Dendritic cell treated with granulocyte-macrophage colony-stimulating factor and Interleukin-4, amounts not matched to agents 40 ng/mL and 50 ng/mL, for 4 days (primary cell): ENCODE results near the gene AMD1.
"Not testable (repeated sequence)": the region's sequence is repeated elsewhere in the genome, so short reads cannot be mapped to it uniquely, and the experiment has no call there.

Experiments
- H3K27ac Mint-ChIP-seq: one replicate; pipeline ENCODE4 v1.8.0; 2022; ENCODE audit warnings: mild to moderate bottlenecking, mixed read lengths
- H3K27me3 Mint-ChIP-seq: one replicate; pipeline ENCODE4 v1.8.0; 2022; ENCODE audit warnings: mild to moderate bottlenecking, mixed read lengths
- H3K36me3 Mint-ChIP-seq: one replicate; pipeline ENCODE4 v1.8.0; 2022; ENCODE audit warnings: low read depth, mixed read lengths
- H3K4me1 Mint-ChIP-seq: one replicate; pipeline ENCODE4 v1.8.0; 2022; ENCODE audit warnings: low read depth, mixed read lengths
- H3K4me3 Mint-ChIP-seq: one replicate; pipeline ENCODE4 v1.8.0; 2022; ENCODE audit warnings: mild to moderate bottlenecking, moderate library complexity, mixed read lengths
- H3K9me3 Mint-ChIP-seq: one replicate; pipeline ENCODE4 v1.8.0; 2022; ENCODE audit warnings: mixed read lengths
- intact Hi-C: fragments of 100-400 bp; cut with micrococcal nuclease; formaldehyde crosslinking; loops from one replicate; pipeline ENCODE4 v1.15.0; 2022

AMD1 gene

DNA sequence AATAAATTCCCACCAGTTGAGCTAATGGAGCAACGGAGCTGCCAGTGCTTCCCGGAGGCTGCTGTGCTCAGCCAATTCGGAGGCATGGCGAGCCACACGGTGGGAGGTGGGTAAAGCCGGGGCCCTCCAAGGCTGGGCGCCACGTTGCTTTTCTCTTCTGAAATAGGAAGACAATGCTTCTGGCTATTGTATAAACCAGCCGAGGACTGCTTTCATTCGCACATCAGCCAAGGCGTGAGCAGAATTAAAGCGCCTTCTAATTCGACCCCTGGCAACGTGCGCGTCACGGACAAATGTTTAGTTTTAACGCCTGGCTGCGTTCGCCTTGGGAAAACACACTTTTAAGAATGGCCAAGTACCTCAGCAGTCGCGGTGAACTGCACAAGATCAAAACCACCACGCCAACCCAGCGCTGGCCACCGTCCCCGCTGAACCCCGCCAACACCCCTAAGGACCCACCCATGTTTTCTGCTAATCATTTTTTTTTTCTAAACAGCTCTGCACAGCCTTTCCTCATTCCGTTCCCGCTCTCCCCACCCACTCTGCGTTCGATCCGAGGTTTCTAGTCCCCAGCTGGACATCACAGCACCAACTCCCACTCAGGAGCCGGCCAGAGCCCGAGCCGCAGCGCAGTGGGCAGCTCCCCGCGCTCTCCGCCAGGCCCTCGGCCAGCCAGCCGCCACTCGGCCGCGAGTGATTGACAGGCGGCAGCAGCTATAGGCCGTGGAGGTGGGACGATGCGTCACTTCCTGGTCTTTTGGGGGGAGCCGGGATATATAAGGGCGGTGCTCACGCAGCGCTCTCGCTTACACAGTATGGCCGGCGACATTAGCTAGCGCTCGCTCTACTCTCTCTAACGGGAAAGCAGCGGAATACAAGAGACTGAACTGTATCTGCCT lies at the start of gene AMD1:
Gene AMD1, plus strand, starts transcription at position 805 of the 899 bp plus-strand sequence. CDS start 321 bp downstream, outside the sequence.
- Mint-ChIP-seq H3K4me3 (peak within 1 kb of the TSS; percentile 99), H3K27ac (peak within 1 kb of the TSS; percentile 100), H3K9me3 (no peaks in the 10 kb centered on the region), H3K4me1 (peaks cover 27% of the 10 kb centered on the region), H3K36me3 (peaks cover 25% of the 10 kb centered on the region), H3K27me3 (no peaks in the 10 kb centered on the region)
- intact Hi-C loops: loop anchor here (1.0 kb wide), 3 partner anchors 8 to 59 kb away; partner anchors contain the start of gene CDK19

DNA sequence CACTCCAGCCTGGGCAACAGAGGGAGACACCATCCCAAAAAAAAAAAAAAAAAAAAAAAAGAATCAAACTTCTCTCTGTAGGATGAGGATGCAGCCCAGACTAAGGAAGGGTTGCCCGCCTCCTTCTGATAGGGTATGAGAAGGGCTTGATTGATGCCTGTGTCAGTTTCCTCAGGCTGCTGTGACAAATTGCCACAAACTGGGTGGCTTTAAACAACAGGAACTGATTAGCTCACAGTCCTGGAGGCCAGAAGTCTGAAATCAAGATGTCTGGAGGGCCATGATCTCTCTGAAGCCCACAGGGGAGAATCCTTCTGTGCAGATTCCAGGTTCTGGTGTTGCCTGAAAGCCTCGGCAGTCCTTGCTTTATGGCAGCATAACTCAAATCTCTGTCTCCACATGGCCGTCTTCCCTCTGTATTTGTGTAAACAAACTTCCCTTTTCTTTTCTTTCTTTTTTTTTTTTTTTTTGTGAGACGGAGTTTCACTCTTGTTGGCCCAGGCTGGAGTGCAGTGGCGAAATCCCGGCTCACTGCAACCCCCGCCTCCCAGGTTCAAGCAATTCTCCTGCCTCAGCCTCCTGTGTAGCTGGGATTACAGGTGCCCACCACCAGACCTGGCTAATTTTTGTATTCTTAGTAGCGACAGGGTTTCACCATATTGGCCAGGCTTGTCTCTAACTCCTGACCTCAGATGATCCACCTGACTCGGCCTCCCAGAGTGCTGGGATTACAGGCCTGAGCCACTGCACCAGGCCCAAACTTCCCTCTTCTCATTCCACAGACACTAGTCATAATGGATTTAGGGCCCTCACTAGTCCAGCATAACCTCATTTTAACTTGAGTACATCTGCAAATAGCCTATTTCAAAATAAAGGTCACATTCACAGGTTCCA lies 48.1 kb upstream of the AMD1 start:
- Mint-ChIP-seq H3K27me3 (no peaks in the 10 kb centered on the region), H3K4me1 (peaks cover 58% of the 10 kb centered on the region), H3K36me3 (no peaks in the 10 kb centered on the region), H3K4me3 (peak overlapping the region; percentile 61), H3K9me3 (no peaks in the 10 kb centered on the region), H3K27ac (peak overlapping the region; percentile 98)
- intact Hi-C loops: no loop called here

DNA sequence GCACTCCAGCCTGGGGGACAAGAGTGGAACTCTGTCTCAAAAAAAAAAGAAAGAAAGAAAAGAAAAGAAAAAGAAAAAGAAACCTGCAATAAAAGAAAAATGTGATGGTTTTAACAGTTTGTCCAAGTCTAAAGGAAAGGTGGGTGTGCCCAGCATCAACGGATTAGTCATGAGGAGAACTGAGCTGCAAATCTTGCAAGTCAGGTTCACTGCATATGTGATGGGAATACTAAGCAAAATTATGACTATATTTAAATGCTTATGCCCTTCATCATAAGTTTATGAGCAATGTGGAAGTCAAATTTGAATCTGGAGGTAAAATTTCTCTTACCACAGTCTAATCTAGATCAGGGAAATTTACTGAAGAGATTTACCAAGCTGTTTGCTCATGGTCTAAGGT lies 46.2 kb upstream of the AMD1 start:
- intact Hi-C loops: no loop called here
- Mint-ChIP-seq H3K27ac (peak overlapping the region; percentile 50), H3K36me3 (peaks cover 10% of the 10 kb centered on the region), H3K27me3 (no peaks in the 10 kb centered on the region), H3K4me1 (peaks cover 40% of the 10 kb centered on the region), H3K4me3 (no peak overlapping the region), H3K9me3 (no peaks in the 10 kb centered on the region)

DNA sequence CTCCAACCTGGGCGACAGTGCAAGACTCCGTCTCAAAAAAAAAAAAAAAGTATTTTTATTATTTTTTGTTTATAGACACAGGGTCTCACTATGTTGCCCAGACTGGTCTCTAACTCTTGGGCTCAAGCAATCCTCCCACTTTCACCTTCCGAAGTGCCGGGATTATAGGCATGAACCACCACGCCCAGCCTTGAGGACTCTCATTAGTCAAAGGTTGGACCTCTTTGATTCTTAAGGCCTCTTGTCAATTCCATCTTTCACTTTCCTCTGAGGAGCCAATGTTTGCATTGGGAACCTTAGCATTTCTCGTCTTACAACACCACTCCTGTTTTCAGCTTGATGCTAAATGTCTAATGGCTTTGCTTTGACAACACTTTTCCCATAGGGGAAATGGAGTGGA lies 43.2 kb upstream of the AMD1 start:
- Mint-ChIP-seq H3K9me3 (no peaks in the 10 kb centered on the region), H3K27me3 (no peaks in the 10 kb centered on the region), H3K36me3 (peaks cover 10% of the 10 kb centered on the region), H3K4me3 (no peak overlapping the region), H3K4me1 (peaks cover 20% of the 10 kb centered on the region), H3K27ac (no peak overlapping the region)
- intact Hi-C loops: no loop called here

DNA sequence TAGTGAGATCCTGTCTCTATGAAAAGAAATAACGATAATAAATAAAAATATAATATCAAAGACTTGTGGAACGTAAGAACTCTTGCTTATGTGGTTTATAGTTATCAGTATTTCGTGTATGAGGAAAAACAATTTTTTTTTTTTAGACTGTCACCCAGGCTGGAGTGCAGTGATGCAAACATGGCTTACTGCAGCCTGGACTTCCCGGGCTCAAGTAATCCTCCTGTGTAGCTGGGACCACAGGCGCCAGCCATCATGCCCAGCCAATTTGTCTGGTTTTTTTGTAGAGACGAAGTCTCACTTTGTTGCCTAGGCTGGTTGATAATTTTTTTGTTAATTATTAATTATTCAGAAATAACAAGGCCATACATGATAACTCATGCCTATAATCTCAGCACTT lies 40.8 kb upstream of the AMD1 start:
- Mint-ChIP-seq H3K27ac (no peak overlapping the region), H3K4me1 (peaks cover under 1% of the 10 kb centered on the region), H3K27me3 (no peaks in the 10 kb centered on the region), H3K4me3 (no peak overlapping the region), H3K36me3 (peaks cover 10% of the 10 kb centered on the region), H3K9me3 (no peaks in the 10 kb centered on the region)
- intact Hi-C loops: no loop called here

DNA sequence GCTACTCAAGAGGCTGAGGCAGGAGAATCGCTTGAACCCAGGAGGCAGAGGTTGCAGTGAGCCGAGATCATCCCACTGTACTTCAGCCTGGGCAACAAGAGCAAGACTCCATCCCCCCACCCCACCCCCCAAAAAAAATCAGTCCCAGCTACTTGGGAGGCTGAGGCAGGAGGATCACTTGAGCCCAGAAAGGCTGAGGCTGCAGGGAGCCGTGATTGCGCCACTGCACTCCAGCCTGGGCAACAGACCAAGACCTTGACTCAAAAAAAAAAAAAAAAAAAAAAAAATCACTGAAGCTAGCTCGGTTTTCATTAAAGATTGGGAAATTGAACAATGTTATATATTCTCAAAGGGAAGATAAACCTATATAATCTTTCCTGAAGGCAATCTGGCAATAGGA lies 38.8 kb upstream of the AMD1 start:
- H3K36me3 Mint-ChIP-seq, H3K9me3 Mint-ChIP-seq, H3K27me3 Mint-ChIP-seq, H3K27ac Mint-ChIP-seq, H3K4me3 Mint-ChIP-seq, intact Hi-C loops, H3K4me1 Mint-ChIP-seq: not testable (repeated sequence)

DNA sequence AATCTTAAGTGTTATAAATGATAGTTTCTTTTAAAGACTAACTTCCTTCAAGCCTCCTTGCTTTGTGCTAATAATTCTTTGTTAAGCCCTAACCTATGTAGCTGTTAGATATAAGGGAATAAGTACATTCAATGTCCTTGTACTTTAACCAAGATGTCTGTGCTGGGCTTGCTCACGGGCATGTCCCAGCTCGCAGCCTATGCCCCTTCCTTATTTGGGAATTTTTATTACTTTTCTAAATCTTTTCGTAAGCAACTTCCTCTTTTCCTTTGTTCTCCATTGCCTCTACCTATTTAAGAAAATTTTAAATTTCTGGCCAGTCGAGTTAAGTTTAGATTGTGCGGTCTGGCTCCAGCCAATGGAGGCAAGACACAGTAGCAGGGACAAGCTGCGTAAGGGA lies 33.3 kb upstream of the AMD1 start:
- intact Hi-C loops: no loop called here
- Mint-ChIP-seq H3K4me3 (peak overlapping the region; percentile 52), H3K36me3 (no peaks in the 10 kb centered on the region), H3K27me3 (no peaks in the 10 kb centered on the region), H3K9me3 (no peaks in the 10 kb centered on the region), H3K27ac (peak overlapping the region; percentile 41), H3K4me1 (peaks cover 8% of the 10 kb centered on the region)

DNA sequence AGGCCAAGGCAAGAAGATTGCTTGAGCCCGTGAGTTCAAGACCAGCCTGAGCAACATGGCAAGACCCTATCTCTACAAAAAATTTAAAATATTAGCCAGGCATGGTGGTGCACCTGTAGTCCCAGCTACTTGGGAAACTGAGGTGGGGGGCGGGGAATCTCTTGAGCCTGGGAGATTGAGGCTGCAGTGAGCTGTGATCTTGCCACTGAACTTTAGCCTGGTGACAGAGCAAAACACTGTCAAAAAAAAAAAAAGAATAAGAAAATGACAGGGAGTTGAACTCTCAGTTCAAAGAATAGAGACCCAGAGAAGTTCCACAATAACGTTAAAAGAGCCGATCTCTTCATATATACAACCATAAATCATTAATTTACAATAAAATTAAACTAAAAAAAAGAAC lies 24.8 kb upstream of the AMD1 start:
- Mint-ChIP-seq H3K27me3 (no peaks in the 10 kb centered on the region), H3K27ac (no peak overlapping the region)

DNA sequence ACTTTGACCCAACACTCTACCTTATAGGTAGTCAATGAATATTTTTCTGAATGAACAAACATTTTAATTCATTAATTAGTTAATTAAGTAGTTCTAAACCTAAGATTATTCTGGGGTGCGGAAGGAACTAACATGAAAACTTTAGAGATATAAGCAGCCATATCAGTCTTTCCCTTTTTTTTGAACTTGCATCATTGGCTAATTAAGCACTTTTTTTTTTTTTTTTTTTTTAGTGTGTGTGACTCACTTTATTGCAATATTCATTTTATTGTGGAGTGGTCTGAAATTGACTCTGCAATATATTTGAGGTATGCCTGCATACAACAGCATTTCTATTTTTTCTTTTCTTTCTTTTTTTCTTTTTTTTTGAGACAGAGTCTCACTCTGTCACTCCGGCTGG lies 21.8 kb upstream of the AMD1 start:
- H3K27me3 Mint-ChIP-seq: no peaks in the 10 kb centered on the region
- no peak overlapping the region for H3K27ac Mint-ChIP-seq
- H3K36me3 Mint-ChIP-seq: no peaks in the 10 kb centered on the region
- H3K4me3 Mint-ChIP-seq: no peak overlapping the region
- intact Hi-C loops: no loop called here
- H3K9me3 Mint-ChIP-seq: no peaks in the 10 kb centered on the region
- peaks cover 14% of the 10 kb centered on the region for H3K4me1 Mint-ChIP-seq

More for the DNA sequence above, 24.8 kb upstream of the AMD1 start:
- Mint-ChIP-seq H3K4me1 (peaks cover 6% of the 10 kb centered on the region), H3K9me3 (no peaks in the 10 kb centered on the region), H3K4me3 (no peak overlapping the region), H3K36me3 (no peaks in the 10 kb centered on the region)
- intact Hi-C loops: no loop called here

DNA sequence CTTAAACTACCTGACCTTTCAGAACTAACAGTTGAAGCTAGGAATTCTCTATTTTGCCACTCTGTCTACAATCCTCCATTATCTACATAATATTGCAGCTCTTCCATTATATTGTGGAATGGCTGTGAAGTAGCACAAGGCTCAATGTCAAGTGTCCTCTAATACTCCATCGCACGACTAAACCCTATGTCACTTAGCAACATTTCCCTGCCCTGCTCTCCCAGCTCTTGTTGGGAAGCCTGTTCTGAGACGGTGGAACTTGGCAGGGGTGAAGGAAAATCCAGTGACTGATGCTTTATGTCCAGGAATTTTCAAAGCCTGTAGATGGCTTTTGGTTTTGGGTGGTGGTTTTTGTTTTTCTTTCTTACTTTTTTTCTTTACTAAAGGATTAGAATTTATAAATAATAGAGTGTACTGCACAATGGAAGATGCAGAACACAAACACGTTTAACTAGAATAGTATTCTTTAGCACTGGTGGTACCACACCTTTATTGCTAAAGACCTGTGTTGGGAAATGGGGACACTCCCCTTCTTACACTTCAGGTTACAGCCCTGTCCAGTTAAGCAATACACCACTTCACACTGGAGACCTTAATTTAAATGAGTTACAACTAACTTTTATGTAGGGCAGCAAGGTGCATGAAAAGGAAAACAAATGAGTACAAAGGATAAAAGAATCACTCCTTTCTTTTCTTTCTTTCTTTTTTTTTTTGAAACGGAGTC lies 20.7 kb upstream of the AMD1 start:
- intact Hi-C loops: no loop called here
- no peaks in the 10 kb centered on the region for H3K27me3 Mint-ChIP-seq
- no peak overlapping the region for H3K27ac Mint-ChIP-seq
- no peak overlapping the region for H3K4me3 Mint-ChIP-seq
- H3K4me1 Mint-ChIP-seq: peaks cover 16% of the 10 kb centered on the region
- no peaks in the 10 kb centered on the region for H3K9me3 Mint-ChIP-seq
- H3K36me3 Mint-ChIP-seq: peaks cover 2% of the 10 kb centered on the region

DNA sequence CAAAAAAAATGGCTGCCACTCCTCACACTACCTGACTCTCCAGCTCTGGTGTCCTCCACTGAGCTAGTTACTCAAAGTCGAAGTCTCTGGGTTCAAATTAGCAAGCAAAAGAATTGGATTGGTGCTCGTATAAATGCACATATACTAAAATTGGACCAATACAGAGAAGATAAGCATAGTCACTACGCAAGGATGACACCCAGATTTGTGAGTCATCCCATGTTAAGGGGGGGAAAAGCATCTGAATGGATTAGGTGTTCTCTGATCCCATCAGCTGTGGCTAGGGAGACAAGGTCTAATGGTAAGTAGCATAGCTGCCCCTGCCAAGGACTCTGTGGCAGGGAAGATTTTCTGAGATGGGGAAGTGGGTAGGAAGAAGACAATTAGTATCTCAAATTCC lies 18.3 kb upstream of the AMD1 start:
- H3K27me3 Mint-ChIP-seq: no peaks in the 10 kb centered on the region
- no peak overlapping the region for H3K4me3 Mint-ChIP-seq
- peaks cover 7% of the 10 kb centered on the region for H3K36me3 Mint-ChIP-seq
- peaks cover 37% of the 10 kb centered on the region for H3K4me1 Mint-ChIP-seq
- H3K9me3 Mint-ChIP-seq: no peaks in the 10 kb centered on the region
- H3K27ac Mint-ChIP-seq: peak overlapping the region; percentile 25
- intact Hi-C loops: no loop called here

DNA sequence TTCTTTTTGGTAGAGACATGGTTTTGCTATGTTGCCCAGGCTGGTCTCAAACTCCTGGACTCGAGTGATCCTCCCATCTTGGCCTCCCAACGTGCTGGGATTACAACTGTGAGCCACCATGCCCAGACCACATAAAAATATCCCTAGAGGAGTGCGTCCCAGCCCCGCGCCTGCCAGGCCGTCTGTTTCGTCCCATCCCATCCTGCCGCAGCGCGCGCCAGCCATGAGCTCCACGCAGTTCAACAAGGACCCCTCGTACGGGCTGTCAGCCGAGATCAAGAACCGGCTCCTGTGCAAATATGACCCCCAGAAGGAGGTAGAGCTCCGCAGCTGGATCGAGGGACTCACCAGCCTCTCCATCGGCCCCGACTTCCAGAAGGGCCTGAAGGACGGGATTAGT lies 16.6 kb upstream of the AMD1 start:
- intact Hi-C loops: no loop called here
- Mint-ChIP-seq H3K4me3 (no peak overlapping the region), H3K27ac (peak overlapping the region; percentile 93)

DNA sequence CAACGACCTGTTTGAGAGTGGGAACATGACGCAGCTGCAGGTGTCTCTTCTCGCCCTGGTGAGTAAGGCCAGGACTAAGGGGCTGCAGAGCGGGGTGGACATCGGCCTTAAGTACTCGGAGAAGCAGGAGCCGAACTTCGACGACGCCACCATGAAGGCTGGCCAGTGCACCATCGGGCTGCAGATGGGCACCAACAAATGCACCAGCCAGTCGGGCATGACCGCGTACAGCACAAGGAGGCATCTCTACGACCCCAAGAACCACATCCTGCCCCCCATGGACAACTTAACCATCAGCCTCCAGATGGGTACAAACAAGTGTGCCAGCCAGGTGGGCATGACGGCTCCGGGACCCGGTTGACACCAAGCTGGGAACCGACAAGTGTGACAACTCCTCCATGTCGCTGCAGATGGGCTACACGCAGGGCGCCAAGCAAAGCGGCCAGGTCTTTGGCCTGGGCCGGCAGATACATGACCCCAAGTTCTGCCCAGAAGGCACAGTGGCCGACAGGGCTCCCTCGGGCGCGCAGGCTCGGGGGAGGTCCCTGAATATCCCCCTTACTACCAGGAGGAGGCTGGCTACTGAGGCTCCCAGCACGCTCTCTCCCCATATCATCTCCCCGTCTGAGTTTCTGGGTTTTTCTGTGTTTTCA lies 15.9 kb upstream of the AMD1 start:
- Mint-ChIP-seq H3K4me3 (peak overlapping the region; percentile 71), H3K9me3 (no peaks in the 10 kb centered on the region), H3K27me3 (no peaks in the 10 kb centered on the region), H3K4me1 (peaks cover 33% of the 10 kb centered on the region), H3K36me3 (peaks cover 7% of the 10 kb centered on the region), H3K27ac (peak overlapping the region; percentile 93)
- intact Hi-C loops: loop anchor here (1.0 kb wide), 1 partner anchor 16 kb away; the partner anchor contains the start of gene AMD1

More for the DNA sequence above, 16.6 kb upstream of the AMD1 start:
- Mint-ChIP-seq H3K27me3 (no peaks in the 10 kb centered on the region), H3K36me3 (peaks cover 7% of the 10 kb centered on the region), H3K9me3 (no peaks in the 10 kb centered on the region), H3K4me1 (peaks cover 37% of the 10 kb centered on the region)
